Ishikawa (cell line): Measurements from ENCODE around the gene SLC40A1.

ENCODE experiments used
- CEBPB ChIP-seq: IDR thresholded peaks from 2 replicates; pipeline ENCODE4 v1.6.1; 2012
- CREB1 ChIP-seq: IDR thresholded peaks from 2 replicates; pipeline ENCODE4 v1.6.1; 2012; ENCODE audit warnings: low read depth
- EGR1 ChIP-seq: IDR thresholded peaks from 2 replicates; pipeline ENCODE4 v1.6.1; 2012
- EP300 ChIP-seq: IDR thresholded peaks from 2 replicates; pipeline ENCODE4 v1.6.1; 2012; ENCODE audit warnings: borderline replicate concordance
- FOXM1 ChIP-seq: IDR thresholded peaks from 2 replicates; pipeline ENCODE4 v1.6.1; 2012; ENCODE audit warnings: low read depth, borderline replicate concordance
- NFIC ChIP-seq: IDR thresholded peaks from 2 replicates; pipeline ENCODE4 v1.6.1; 2012
- RAD21 ChIP-seq: IDR thresholded peaks from 2 replicates; pipeline ENCODE4 v1.6.1; 2012; ENCODE audit warnings: low read depth
- REST ChIP-seq: IDR thresholded peaks from 2 replicates; pipeline ENCODE4 v1.6.1; 2012; ENCODE audit warnings: low read depth, mild to moderate bottlenecking
- TAF1 ChIP-seq: IDR thresholded peaks from 2 replicates; pipeline ENCODE4 v1.6.1; 2012; ENCODE audit warnings: low read depth, mild to moderate bottlenecking
- TCF12 ChIP-seq: IDR thresholded peaks from 2 replicates; pipeline ENCODE4 v1.6.1; 2012; ENCODE audit warnings: low read depth
- TEAD4 ChIP-seq: IDR thresholded peaks from 2 replicates; pipeline ENCODE4 v1.6.1; 2012
- YY1 ChIP-seq: IDR thresholded peaks from 2 replicates; pipeline ENCODE4 v1.6.1; 2012; ENCODE audit warnings: low read depth
- ZBTB7A ChIP-seq: IDR thresholded peaks from 2 replicates; pipeline ENCODE4 v1.6.1; 2012; ENCODE audit warnings: low read depth
- TF ChIP-seq, protein P1 (sequence below): IDR thresholded peaks from 2 replicates; pipeline ENCODE4 v1.6.1; 2012
- TF ChIP-seq, protein P2 (sequence below): IDR thresholded peaks from 2 replicates; pipeline ENCODE4 v1.6.1; 2012

SLC40A1 gene

GRCh38 chr2:189559579-189560272, 20.9 kb downstream of the SLC40A1 start:
- no peak for TF ChIP-seq NFIC
- TF ChIP-seq RAD21, result no peak
- no peak for TF ChIP-seq TEAD4
- no peak for TF ChIP-seq CREB1
- no peak for TF ChIP-seq ZBTB7A
- no peak for TF ChIP-seq YY1
- no peak for TF ChIP-seq FOXM1
- no peak for TF ChIP-seq REST
- TF ChIP-seq, protein P1, sequence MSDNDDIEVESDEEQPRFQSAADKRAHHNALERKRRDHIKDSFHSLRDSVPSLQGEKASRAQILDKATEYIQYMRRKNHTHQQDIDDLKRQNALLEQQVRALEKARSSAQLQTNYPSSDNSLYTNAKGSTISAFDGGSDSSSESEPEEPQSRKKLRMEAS, result no peak
- no peak for TF ChIP-seq CEBPB
- no peak for TF ChIP-seq TCF12
- TF ChIP-seq EP300, result no peak
- no peak for TF ChIP-seq TAF1
- TF ChIP-seq, protein P2, sequence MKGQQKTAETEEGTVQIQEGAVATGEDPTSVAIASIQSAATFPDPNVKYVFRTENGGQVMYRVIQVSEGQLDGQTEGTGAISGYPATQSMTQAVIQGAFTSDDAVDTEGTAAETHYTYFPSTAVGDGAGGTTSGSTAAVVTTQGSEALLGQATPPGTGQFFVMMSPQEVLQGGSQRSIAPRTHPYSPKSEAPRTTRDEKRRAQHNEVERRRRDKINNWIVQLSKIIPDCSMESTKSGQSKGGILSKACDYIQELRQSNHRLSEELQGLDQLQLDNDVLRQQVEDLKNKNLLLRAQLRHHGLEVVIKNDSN, result no peak
- no peak for TF ChIP-seq EGR1

GRCh38 chr2:189558516-189559272, 21.9 kb downstream of the SLC40A1 start:
- TF ChIP-seq EP300, result no peak
- TF ChIP-seq EGR1, result no peak
- TF ChIP-seq TEAD4, result no peak
- no peak for TF ChIP-seq NFIC
- no peak for TF ChIP-seq CEBPB
- TF ChIP-seq TAF1, result no peak
- TF ChIP-seq, protein P1, result no peak
- TF ChIP-seq, protein P2, result no peak
- no peak for TF ChIP-seq TCF12
- TF ChIP-seq REST, result no peak

GRCh38 chr2:189557373-189557772, 23.2 kb downstream of the SLC40A1 start:
- TF ChIP-seq ZBTB7A (no peak), REST (no peak), TCF12 (no peak), EP300 (no peak), TEAD4 (no peak), FOXM1 (no peak), YY1 (no peak), NFIC (no peak), CEBPB (no peak), CREB1 (no peak), TAF1 (no peak), EGR1 (no peak), RAD21 (no peak)
- TF ChIP-seq, protein P2, result no peak
- TF ChIP-seq, protein P1, result no peak
